Fibroblast of mammary gland (primary cell): ENCODE data around the gene DTNBP1.

Experiments used
- DNase-seq: peaks from one replicate; pipeline ENCODE4 v3.0.0-alpha.2; 2010; ENCODE audit warnings: low read depth
- H3K4me3 ChIP-seq: 2 replicates; pipeline ENCODE4 v1.5.1; 2011; ENCODE audit warnings: low read depth, mild to moderate bottlenecking, low read length, moderate library complexity; ENCODE audit not compliant: control insufficient read depth
- CTCF ChIP-seq: conservative IDR thresholded peaks from 2 replicates; pipeline ENCODE4 v1.5.1; 2011; ENCODE audit warnings: low read depth, low read length, inconsistent platforms; ENCODE audit not compliant: control insufficient read depth, insufficient read depth

The DTNBP1 gene

GRCh38 chr6:15582499-15582898, 80.3 kb downstream of the DTNBP1 start:
- H3K4me3 ChIP-seq: no peak overlapping the region
- DNase-seq: no peak
- no peak for TF ChIP-seq CTCF

- DNase-seq: no peak
- no peak for TF ChIP-seq CTCF
- H3K4me3 ChIP-seq: no peak overlapping the region
These were observed 81.1 kb downstream of the DTNBP1 start for GRCh38 chr6:15581751-15582150.

- DNase-seq: no peak
- H3K4me3 ChIP-seq: no peak overlapping the region
- TF ChIP-seq CTCF: no peak
These were observed 82.5 kb downstream of the DTNBP1 start for GRCh38 chr6:15580326-15580725.

- no peak for DNase-seq
- no peak overlapping the region for H3K4me3 ChIP-seq
- no peak for TF ChIP-seq CTCF
These were observed 84.0 kb downstream of the DTNBP1 start for GRCh38 chr6:15578716-15579391.

GRCh38 chr6:15577550-15578171, 85.2 kb downstream of the DTNBP1 start:
- H3K4me3 ChIP-seq: no peak overlapping the region
- DNase-seq: no peak
- no peak for TF ChIP-seq CTCF

- no peak for TF ChIP-seq CTCF
- H3K4me3 ChIP-seq: no peak overlapping the region
- no peak for DNase-seq
These were observed 85.7 kb downstream of the DTNBP1 start for GRCh38 chr6:15577106-15577505.

GRCh38 chr6:15575357-15576033, 87.3 kb downstream of the DTNBP1 start:
- no peak overlapping the region for H3K4me3 ChIP-seq
- no peak for TF ChIP-seq CTCF
- DNase-seq: no peak
